HepG2 (cell line): Measurements from ENCODE around the gene RHBDD3. TPM values are rescaled to one million over a fixed set of nuclear protein-coding genes. Genes with fewer than 3 reads are reported as not detected.

Source experiments
- ATAC-seq: fragments of 200-7000 bp; cut with Tn5 transposase; 3 replicates; pipeline ENCODE4 v1.9.1; 2020; ENCODE audit warnings: mild to moderate bottlenecking, moderate library complexity
- BruUV-seq: library from RNA; stranded (reverse); fragments of 400-500 nt; replicated peaks from 2 replicates; lab custom pipeline; 2021; lab: Mats Ljungman, UMichigan
- CTCF ChIA-PET: fragments of 300-600 bp; formaldehyde crosslinking; extraction: SDS; loops from one replicate; lab custom pipeline; 2021; ENCODE audit warnings: low total read pairs, inconsistent platforms, low intra/inter-chr PET ratio; lab: Yijun Ruan, JAX
- POLR2A ChIA-PET: fragments of 350-600 bp; sonication (Branson Sonifier 250); formaldehyde crosslinking; loops from one replicate; lab custom pipeline; 2020; ENCODE audit warnings: antibody characterized with exemption, inconsistent platforms; lab: Yijun Ruan, JAX
- DNase-seq: peaks from one replicate; pipeline ENCODE4 v3.0.0-alpha.2; 2015; ENCODE audit warnings: low spot score
- FAIRE-seq: peaks from 3 replicates; lab custom pipeline; 2011; peaks lifted over from hg19 to GRCh38; lab: Jason Lieb, UNC
- H2AFZ ChIP-seq: one replicate; pipeline ENCODE4 v1.6.1; 2011; ENCODE audit warnings: low read length, inconsistent platforms
- H3K27ac ChIP-seq: fragments of 300-600 bp; 3 replicates; pipeline ENCODE4 v1.8.0; 2011; ENCODE audit warnings: mixed run types, mild to moderate bottlenecking, mixed read lengths, low read length, inconsistent platforms; ENCODE audit not compliant: insufficient read depth; ENCODE audit errors: extremely low read length
- H3K27me3 ChIP-seq, 2 experiments: fragments of 200-600 bp in 1 of 2; 2 replicates in 1 of 2; 3 replicates in 1 of 2; pipeline versions ENCODE4 v1.6.0 to v1.8.0; 2011; ENCODE audit warnings: low read length in 2 of 2, mild to moderate bottlenecking in 2 of 2, moderate library complexity in 2 of 2, inconsistent platforms in 1 of 2; ENCODE audit not compliant: insufficient read depth in 2 of 2, control insufficient read depth in 1 of 2
- H3K36me3 ChIP-seq, 2 experiments: fragments of 200-600 bp in 1 of 2; replicated peaks in 1 of 2; 2 replicates in 1 of 2; 3 replicates in 1 of 2; pipeline versions ENCODE4 v1.5.1 to v1.8.0; 2011; ENCODE audit warnings: low read length in 2 of 2, inconsistent platforms in 1 of 2; ENCODE audit not compliant: insufficient read depth in 2 of 2, control insufficient read depth in 1 of 2
- H3K4me1 ChIP-seq: 2 replicates; pipeline ENCODE4 v1.5.1; 2012; ENCODE audit warnings: low read length, inconsistent platforms; ENCODE audit not compliant: insufficient read depth
- H3K4me2 ChIP-seq: 2 replicates; pipeline ENCODE4 v1.6.0; 2011; ENCODE audit warnings: low read depth, low read length, inconsistent platforms
- H3K4me3 ChIP-seq, 3 experiments: fragments of 200-600 bp in 1 of 3; sonication (generic), shearing (Covaris generic) in 1 of 3; replicated peaks in 1 of 3; 2 replicates each; pipeline ENCODE4 v1.5.1; 2011 to 2016; ENCODE audit warnings: low read length in 3 of 3, inconsistent platforms in 2 of 3, low read depth in 2 of 3, mild to moderate bottlenecking in 2 of 3, control low read depth in 1 of 3, mixed read lengths in 1 of 3; ENCODE audit not compliant: insufficient read depth in 1 of 3
- H3K79me2 ChIP-seq: one replicate; pipeline ENCODE4 v1.6.1; 2011; ENCODE audit warnings: low read length, inconsistent platforms; ENCODE audit not compliant: insufficient read depth
- H3K9ac ChIP-seq: 2 replicates; pipeline ENCODE4 v1.6.0; 2011; ENCODE audit warnings: mild to moderate bottlenecking, low read depth, low read length, inconsistent platforms; ENCODE audit not compliant: insufficient read depth
- H3K9me3 ChIP-seq: 2 replicates; pipeline ENCODE4 v1.5.1; 2012; ENCODE audit warnings: mild to moderate bottlenecking, low read length
- H4K20me1 ChIP-seq: 2 replicates; pipeline ENCODE4 v1.6.0; 2011; ENCODE audit warnings: inconsistent platforms, mild to moderate bottlenecking, low read length, moderate library complexity; ENCODE audit not compliant: insufficient read depth
- AGO2 ChIP-seq: fragments of 200-400 bp; formaldehyde crosslinking; optimal IDR thresholded peaks from 2 replicates; pipeline ENCODE3; 2017; ENCODE audit warnings: mild to moderate bottlenecking, low read depth, low read length, moderate library complexity
- ARID3A ChIP-seq: IDR thresholded peaks from 2 replicates; pipeline ENCODE4 v1.6.1; 2012; ENCODE audit warnings: low read depth, low read length, improper control_type of control experiment
- ATAD3A ChIP-seq: sonication (generic); formaldehyde crosslinking; IDR thresholded peaks from 2 replicates; pipeline ENCODE4 v1.4.0; 2020; ENCODE audit warnings: missing genetic modification reagents
- EEA1 ChIP-seq: sonication (generic); formaldehyde crosslinking; IDR thresholded peaks from 2 replicates; pipeline ENCODE4 v1.5.1; 2020; ENCODE audit warnings: mild to moderate bottlenecking, missing genetic modification reagents, borderline replicate concordance
- FOXA1 ChIP-seq, 2 experiments: fragments of 450-650 bp in 1 of 2; sonication (generic) in 1 of 2; formaldehyde crosslinking in 1 of 2; IDR thresholded peaks; 2 replicates each; pipeline versions ENCODE4 v1.4.0 to v1.6.1; 2016 to 2020; ENCODE audit warnings: missing genetic modification reagents in 1 of 2
- GABPA ChIP-seq, 2 experiments: IDR thresholded peaks; 2 replicates each; pipeline ENCODE4 v1.6.1; 2011 to 2016; ENCODE audit warnings: low read depth in 2 of 2, low read length in 1 of 2, missing biosample characterization in 1 of 2, missing genetic modification characterization in 1 of 2
- GZF1 ChIP-seq: sonication (generic); formaldehyde crosslinking; IDR thresholded peaks from 2 replicates; pipeline ENCODE4 v1.5.1; 2020; ENCODE audit warnings: mild to moderate bottlenecking, missing genetic modification reagents
- KDM3A ChIP-seq: IDR thresholded peaks from 2 replicates; pipeline ENCODE4 v1.6.1; 2018; ENCODE audit warnings: low read depth, missing compliant biosample characterization
- KDM5B ChIP-seq: sonication (generic); formaldehyde crosslinking; IDR thresholded peaks from 2 replicates; pipeline ENCODE4 v1.4.0; 2020; ENCODE audit warnings: missing genetic modification reagents, mild to moderate bottlenecking, borderline replicate concordance
- NONO ChIP-seq, 2 experiments: fragments of 450-650 bp in 1 of 2; sonication (generic) in 1 of 2; formaldehyde crosslinking in 1 of 2; IDR thresholded peaks in 1 of 2; conservative IDR thresholded peaks in 1 of 2; 2 replicates each; pipeline versions ENCODE4 v1.6.1 to v1.8.0; 2017 to 2022; ENCODE audit warnings: mild to moderate bottlenecking in 1 of 2, missing genetic modification reagents in 1 of 2, moderate library complexity in 1 of 2
- RAD51 ChIP-seq: fragments of 450-650 bp; IDR thresholded peaks from 2 replicates; pipeline ENCODE4 v1.6.1; 2016; ENCODE audit warnings: borderline replicate concordance
- ZNF251 ChIP-seq: sonication (generic); formaldehyde crosslinking; IDR thresholded peaks from 2 replicates; pipeline ENCODE4 v1.9.0; 2021; ENCODE audit warnings: mild to moderate bottlenecking, missing genetic modification reagents
- ZNF619 ChIP-seq: sonication (generic); formaldehyde crosslinking; IDR thresholded peaks from 2 replicates; pipeline ENCODE4 v1.4.0; 2020; ENCODE audit warnings: mild to moderate bottlenecking, missing genetic modification reagents
- ZNF629 ChIP-seq: sonication (generic); formaldehyde crosslinking; conservative IDR thresholded peaks from 2 replicates; pipeline ENCODE4 v1.5.0; 2020; ENCODE audit warnings: missing genetic modification reagents
- ZNF781 ChIP-seq: sonication (generic); formaldehyde crosslinking; IDR thresholded peaks from 2 replicates; pipeline ENCODE4 v1.5.1; 2020; ENCODE audit warnings: borderline replicate concordance, mild to moderate bottlenecking, missing genetic modification reagents; ENCODE audit errors: not compliant biosample characterization
- WGBS: methylation state at CpG from one replicate; pipeline ENCODE4 v1.1.6; 2017; ENCODE audit warnings: low lambda C conversion rate; 5-methylcytosine and 5-hydroxymethylcytosine counted together
- in situ Hi-C: cut with HindIII; loops from 2 replicates; pipeline ENCODE4 v1.10.0; 2017; ENCODE audit warnings: low pct_unique_long_range_greater_than_20kb; ENCODE audit not compliant: extremely low pct_ligation_motif_present
- intact Hi-C: fragments of 100-400 bp; cut with micrococcal nuclease; formaldehyde crosslinking; loops from one replicate; pipeline ENCODE4 v1.10.0; 2022; ENCODE audit not compliant: unreplicated experiment
- polyA plus RNA-seq, 8 experiments: library from polyadenylated mRNA; depleted of rRNA in 3 of 8; stranded (reverse) in 7 of 8; unstranded in 1 of 8; fragments of >200 nt; fragmentation: Illumina TruSeq in 4 of 8; extraction: Trizol in 4 of 8; gene quantifications; 2 replicates each; pipeline versions ENCODE4 v1.2.1 to v1.2.3, GENCODE V29; 2011 to 2016; ENCODE audit warnings: low read depth in 4 of 8, missing spikeins in 1 of 8, mixed read lengths in 1 of 8; ENCODE audit not compliant: insufficient read depth in 1 of 8
- total RNA-seq, 5 experiments: library from RNA; depleted of rRNA; stranded (reverse); fragments of >200 nt; fragmentation: Illumina TruSeq; extraction: Trizol; gene quantifications; 2 replicates each; pipeline ENCODE4 v1.2.3, GENCODE V29; 2016; ENCODE audit warnings: low read depth in 1 of 5

The RHBDD3 gene
- total and polyA plus RNA-seq, 2 of the 13 experiments (the other 11 are each of a cell fraction or from before 2014, with no cell fraction given), result 12.1 to 26.7 TPM

GRCh38 chr22:29258407-29259252 is 9.2 kb downstream of the RHBDD3 start:
- intact Hi-C loops, result no loop called here
- Histone ChIP-seq H3K36me3 (peaks cover 0 to 2% of the 10 kb centered on the region in 2 experiments; a peak in 1 of 5 replicates), H3K4me2 (no peak overlapping the region), H3K27me3 (no peaks in the 10 kb centered on the region), H3K4me3 (no peak overlapping the region), H3K9ac (no peak overlapping the region), H3K4me1 (peaks cover 11% of the 10 kb centered on the region), H3K9me3 (no peaks in the 10 kb centered on the region), H3K79me2 (no peaks in the 10 kb centered on the region), H4K20me1 (no peaks in the 10 kb centered on the region), H2AFZ (no peak overlapping the region), H3K27ac (no peak overlapping the region)
- WGBS, result 86% methylated on average over 6 of the region's 17 CpGs
- no peak for TF ChIP-seq NONO (IDR thresholded peaks at IDR 0.05)
- TF ChIP-seq NONO (CRISPR knock-in tag; conservative IDR thresholded peaks at IDR 0.05), result no peak
- no peak for TF ChIP-seq GZF1
- no peak for TF ChIP-seq FOXA1 (IDR thresholded peaks at IDR 0.05)
- no peak for TF ChIP-seq FOXA1 (CRISPR knock-in tag; IDR thresholded peaks at IDR 0.05)
- TF ChIP-seq AGO2, result peak; percentile 66
- TF ChIP-seq KDM3A (CRISPR knock-in tag), result no peak
- 0 out of 2 replicates have a peak, but pooled peaks have one; percentile 5 for TF ChIP-seq ZNF629 (CRISPR knock-in tag)
- POLR2A ChIA-PET, result no interaction called here
- in situ Hi-C loops, result loop anchor here (10.0 kb wide), 1 partner anchor 394 kb away; no protein-coding TSS in a partner anchor
- CTCF ChIA-PET, result no interaction called here
- BruUV-seq, result no TSS peak
- ATAC-seq (no peak), DNase-seq (no peak), FAIRE-seq (no peak)

GRCh38 chr22:29257751-29258181 is 10.0 kb downstream of the RHBDD3 start:
- Histone ChIP-seq H3K27me3 (no peaks in the 10 kb centered on the region), H3K79me2 (no peaks in the 10 kb centered on the region), H4K20me1 (no peaks in the 10 kb centered on the region), H3K9ac (no peak overlapping the region), H3K36me3 (peaks cover 0 to 2% of the 10 kb centered on the region in 2 experiments; a peak in 1 of 5 replicates), H3K27ac (no peak overlapping the region), H3K4me1 (peaks cover 11% of the 10 kb centered on the region), H3K9me3 (no peaks in the 10 kb centered on the region), H3K4me2 (no peak overlapping the region), H3K4me3 (no peak overlapping the region), H2AFZ (no peak overlapping the region)
- ChIA-PET CTCF (no interaction called here), POLR2A (no interaction called here)
- WGBS, result 90% methylated on average over 3 of the region's 8 CpGs
- BruUV-seq, result no TSS peak
- intact Hi-C loops, result no loop called here
- peak; percentile 7; the same call in 1 of the 3 replicates for ATAC-seq
- DNase-seq, result no peak
- in situ Hi-C loops, result loop anchor here (10.0 kb wide), 1 partner anchor 393 kb away; no protein-coding TSS in a partner anchor
- FAIRE-seq, result no peak
- no peak for TF ChIP-seq GABPA (IDR thresholded peaks at IDR 0.05; ENCODE audit: low read depth, low read length)
- no peak for TF ChIP-seq GABPA (CRISPR knock-in tag; IDR thresholded peaks at IDR 0.05; ENCODE audit: low read depth)
- no peak for TF ChIP-seq ATAD3A
- no peak for TF ChIP-seq RAD51
- TF ChIP-seq EEA1 (CRISPR knock-in tag), result no peak
- TF ChIP-seq KDM5B (CRISPR knock-in tag), result no peak
- TF ChIP-seq ARID3A, result no peak
- no peak for TF ChIP-seq ZNF619
- TF ChIP-seq ZNF781, result no peak
- no peak for TF ChIP-seq ZNF251 (CRISPR knock-in tag)
